ENCODE results near the gene ADARB1.

The ADARB1 gene

DNA sequence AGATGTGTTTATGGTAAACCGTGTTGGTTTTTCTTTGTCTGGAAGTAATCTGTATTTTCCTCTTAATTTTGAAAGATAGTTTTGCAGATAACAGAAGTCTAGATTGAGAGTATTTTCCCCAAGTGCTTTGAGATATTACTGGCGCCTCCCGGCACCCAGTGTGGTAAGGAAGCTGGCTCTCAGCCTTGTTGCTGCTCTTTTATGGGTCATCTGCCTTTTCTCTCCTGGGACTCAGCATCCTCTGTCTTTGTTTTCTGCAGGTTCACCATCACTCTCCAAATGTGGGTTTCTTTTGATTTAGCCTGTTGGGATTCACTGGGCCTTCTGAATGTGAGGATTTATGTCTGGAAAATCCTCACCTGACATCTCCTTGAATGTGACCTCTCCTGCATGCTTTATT, 175.9 kb downstream of the ADARB1 start (continued):
- no peak for TF ChIP-seq GLI2 (tag by site-specific recombination; IDR thresholded peaks at IDR 0.05; ENCODE audit: borderline replicate concordance, low read depth)
- no peak for TF ChIP-seq ZNF221 (tag by site-specific recombination; IDR thresholded peaks at IDR 0.05; ENCODE audit: borderline replicate concordance)
- TF ChIP-seq ZNF521 (tag by site-specific recombination; IDR thresholded peaks at IDR 0.05) = no peak
- no peak for TF ChIP-seq ZNF239 (tag by site-specific recombination; IDR thresholded peaks at IDR 0.05)
- no peak for TF ChIP-seq ZNF544 (tag by site-specific recombination; IDR thresholded peaks at IDR 0.05)
- TF ChIP-seq ZNF561 (tag by site-specific recombination; IDR thresholded peaks at IDR 0.05; ENCODE audit: borderline replicate concordance) = no peak
- no peak for TF ChIP-seq PRDM1 (tag by site-specific recombination; IDR thresholded peaks at IDR 0.05)
- TF ChIP-seq SCRT1 (tag by site-specific recombination; IDR thresholded peaks at IDR 0.05; ENCODE audit: borderline replicate concordance) = no peak
- no peak for TF ChIP-seq ZSCAN30 (tag by site-specific recombination; IDR thresholded peaks at IDR 0.05)

DNA sequence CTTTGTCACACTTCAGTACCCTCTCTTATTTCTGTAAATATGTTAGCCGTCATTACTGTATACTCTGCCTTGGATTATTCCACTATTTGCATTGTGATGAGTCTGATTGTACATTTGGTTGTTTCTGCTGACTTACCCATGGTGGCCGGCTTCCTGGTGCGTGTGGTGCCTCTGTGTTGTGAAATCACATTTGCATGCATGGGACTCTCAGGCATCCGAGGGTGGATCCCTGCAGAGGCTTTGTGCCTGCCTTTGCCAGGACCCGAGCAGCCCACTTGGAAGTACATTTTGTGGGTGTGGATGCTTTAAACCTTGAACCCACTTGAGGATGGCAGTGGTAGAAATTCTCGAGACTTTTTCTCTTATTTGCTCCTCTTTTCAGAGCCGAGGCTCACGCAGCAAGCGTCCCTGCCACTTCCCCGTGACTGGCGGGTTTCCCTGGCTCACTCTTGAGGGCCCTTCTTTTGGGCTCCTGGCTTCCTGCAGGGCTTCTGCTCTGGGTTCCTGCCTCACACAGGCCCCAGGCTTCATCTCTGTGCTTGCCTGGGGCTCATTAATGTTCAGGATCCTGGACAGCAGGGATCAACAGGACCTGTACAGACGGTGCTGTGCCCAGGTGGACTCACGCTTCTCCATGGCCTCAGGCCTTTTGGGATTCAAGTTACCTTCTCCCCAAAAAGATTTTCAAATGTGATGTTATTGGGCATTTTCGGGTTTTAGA, 176.7 kb downstream of the ADARB1 start:
- ChIA-PET CTCF (no interaction called here), POLR2A (no interaction called here)
- H3K4me1 ChIP-seq (ENCODE audit: control insufficient read depth, insufficient read depth, low read length) = no peaks in the 10 kb centered on the region
- H3K27ac ChIP-seq (ENCODE audit: extremely low read depth, low read depth, low read length) = no peak overlapping the region
- no peak overlapping the region for H3K4me3 ChIP-seq (ENCODE audit: low read depth, low read length)
- no peaks in the 10 kb centered on the region for H3K36me3 ChIP-seq (ENCODE audit: control insufficient read depth in 2 of 2, insufficient read depth in 1 of 2, low read length in 2 of 2)
- no peaks in the 10 kb centered on the region for H3K9me3 ChIP-seq (ENCODE audit: control insufficient read depth, insufficient read depth, low read depth, low read length)
- TF ChIP-seq, protein P1, sequence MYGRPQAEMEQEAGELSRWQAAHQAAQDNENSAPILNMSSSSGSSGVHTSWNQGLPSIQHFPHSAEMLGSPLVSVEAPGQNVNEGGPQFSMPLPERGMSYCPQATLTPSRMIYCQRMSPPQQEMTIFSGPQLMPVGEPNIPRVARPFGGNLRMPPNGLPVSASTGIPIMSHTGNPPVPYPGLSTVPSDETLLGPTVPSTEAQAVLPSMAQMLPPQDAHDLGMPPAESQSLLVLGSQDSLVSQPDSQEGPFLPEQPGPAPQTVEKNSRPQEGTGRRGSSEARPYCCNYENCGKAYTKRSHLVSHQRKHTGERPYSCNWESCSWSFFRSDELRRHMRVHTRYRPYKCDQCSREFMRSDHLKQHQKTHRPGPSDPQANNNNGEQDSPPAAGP (tag by site-specific recombination; IDR thresholded peaks at IDR 0.05) = no peak
- no peak for TF ChIP-seq ZNF335 (tag by site-specific recombination; conservative IDR thresholded peaks at IDR 0.05)

DNA sequence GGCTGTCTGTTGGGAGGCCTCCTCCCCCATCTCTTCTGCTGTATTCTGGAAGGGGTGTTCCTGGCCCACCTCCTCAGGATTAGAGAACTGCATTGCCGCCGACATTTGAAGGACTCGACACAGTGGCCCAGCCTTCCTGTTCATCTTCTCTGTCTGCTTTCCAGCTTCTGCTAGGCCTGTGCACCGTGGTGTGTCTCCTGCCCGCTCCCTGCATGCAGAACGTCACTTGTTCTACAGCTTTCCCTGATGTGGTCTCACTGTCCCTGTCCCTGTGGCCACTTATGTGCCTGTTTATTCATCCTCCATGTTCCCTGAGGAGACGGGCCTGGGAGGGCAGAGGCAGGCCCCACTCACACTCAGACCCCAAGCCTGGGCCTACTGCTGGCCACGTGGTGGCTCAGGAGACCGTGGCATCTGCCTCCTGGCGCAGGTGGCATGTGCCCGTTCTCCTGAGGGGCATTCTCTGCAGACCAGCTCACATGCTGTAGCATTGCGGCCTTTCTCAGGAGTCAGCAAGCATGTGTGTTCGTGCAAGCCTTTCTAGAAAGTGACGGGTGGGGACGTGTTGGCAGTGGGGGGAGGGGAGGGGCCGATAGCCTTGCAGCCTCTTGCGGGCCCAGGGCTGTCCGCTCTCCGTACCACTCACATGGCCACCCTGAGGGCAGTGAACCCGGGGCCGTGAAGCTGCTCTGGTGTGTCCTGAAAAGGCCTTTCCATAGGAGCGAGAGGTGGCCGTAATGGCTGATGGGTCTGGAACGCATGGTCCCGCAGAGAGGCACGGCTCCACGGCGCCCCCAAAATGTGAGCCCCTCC, 177.5 kb downstream of the ADARB1 start:
- TF ChIP-seq ZNF585B (tag by site-specific recombination; IDR thresholded peaks at IDR 0.05) (no peak), ZNF610 (tag by site-specific recombination; IDR thresholded peaks at IDR 0.05; ENCODE audit: borderline replicate concordance) (no peak), ZNF239 (tag by site-specific recombination; IDR thresholded peaks at IDR 0.05) (no peak), ZNF791 (tag by site-specific recombination; IDR thresholded peaks at IDR 0.05) (no peak), ZNF266 (tag by site-specific recombination; IDR thresholded peaks at IDR 0.05; ENCODE audit: low read depth) (no peak), ZNF302 (tag by site-specific recombination; IDR thresholded peaks at IDR 0.05; ENCODE audit: low read depth) (no peak), ZNF621 (tag by site-specific recombination; IDR thresholded peaks at IDR 0.05) (no peak), ZNF214 (tag by site-specific recombination; IDR thresholded peaks at IDR 0.05; ENCODE audit: borderline replicate concordance) (no peak)
- TF ChIP-seq, protein P2, sequence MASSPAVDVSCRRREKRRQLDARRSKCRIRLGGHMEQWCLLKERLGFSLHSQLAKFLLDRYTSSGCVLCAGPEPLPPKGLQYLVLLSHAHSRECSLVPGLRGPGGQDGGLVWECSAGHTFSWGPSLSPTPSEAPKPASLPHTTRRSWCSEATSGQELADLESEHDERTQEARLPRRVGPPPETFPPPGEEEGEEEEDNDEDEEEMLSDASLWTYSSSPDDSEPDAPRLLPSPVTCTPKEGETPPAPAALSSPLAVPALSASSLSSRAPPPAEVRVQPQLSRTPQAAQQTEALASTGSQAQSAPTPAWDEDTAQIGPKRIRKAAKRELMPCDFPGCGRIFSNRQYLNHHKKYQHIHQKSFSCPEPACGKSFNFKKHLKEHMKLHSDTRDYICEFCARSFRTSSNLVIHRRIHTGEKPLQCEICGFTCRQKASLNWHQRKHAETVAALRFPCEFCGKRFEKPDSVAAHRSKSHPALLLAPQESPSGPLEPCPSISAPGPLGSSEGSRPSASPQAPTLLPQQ (tag by site-specific recombination; IDR thresholded peaks at IDR 0.05) = no peak
- ChIA-PET CTCF (no interaction called here), POLR2A (no interaction called here)
- Histone ChIP-seq H3K4me1 (ENCODE audit: control insufficient read depth, insufficient read depth, low read length) (no peaks in the 10 kb centered on the region), H3K27ac (ENCODE audit: extremely low read depth, low read depth, low read length) (no peak overlapping the region), H3K4me3 (ENCODE audit: low read depth, low read length) (no peak overlapping the region), H3K36me3 (ENCODE audit: control insufficient read depth in 2 of 2, insufficient read depth in 1 of 2, low read length in 2 of 2) (no peaks in the 10 kb centered on the region), H3K9me3 (ENCODE audit: control insufficient read depth, insufficient read depth, low read depth, low read length) (no peaks in the 10 kb centered on the region)
